ENCODE results near the gene TBX1.

DNA sequence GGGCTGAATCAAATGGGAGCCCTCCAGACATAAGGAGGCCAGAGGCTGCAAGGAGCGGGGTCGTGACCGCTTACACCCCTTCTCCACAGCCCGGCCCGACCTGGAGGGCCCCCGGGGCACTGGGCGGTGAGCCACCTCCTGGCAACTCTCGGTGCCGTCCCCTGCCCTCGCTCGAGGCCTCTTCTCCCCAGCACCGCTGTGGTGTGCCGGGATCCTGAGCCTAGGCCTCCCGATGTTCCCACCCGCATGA is 37.7 kb upstream of the TBX1 start:
- TF ChIP-seq, protein P1, sequence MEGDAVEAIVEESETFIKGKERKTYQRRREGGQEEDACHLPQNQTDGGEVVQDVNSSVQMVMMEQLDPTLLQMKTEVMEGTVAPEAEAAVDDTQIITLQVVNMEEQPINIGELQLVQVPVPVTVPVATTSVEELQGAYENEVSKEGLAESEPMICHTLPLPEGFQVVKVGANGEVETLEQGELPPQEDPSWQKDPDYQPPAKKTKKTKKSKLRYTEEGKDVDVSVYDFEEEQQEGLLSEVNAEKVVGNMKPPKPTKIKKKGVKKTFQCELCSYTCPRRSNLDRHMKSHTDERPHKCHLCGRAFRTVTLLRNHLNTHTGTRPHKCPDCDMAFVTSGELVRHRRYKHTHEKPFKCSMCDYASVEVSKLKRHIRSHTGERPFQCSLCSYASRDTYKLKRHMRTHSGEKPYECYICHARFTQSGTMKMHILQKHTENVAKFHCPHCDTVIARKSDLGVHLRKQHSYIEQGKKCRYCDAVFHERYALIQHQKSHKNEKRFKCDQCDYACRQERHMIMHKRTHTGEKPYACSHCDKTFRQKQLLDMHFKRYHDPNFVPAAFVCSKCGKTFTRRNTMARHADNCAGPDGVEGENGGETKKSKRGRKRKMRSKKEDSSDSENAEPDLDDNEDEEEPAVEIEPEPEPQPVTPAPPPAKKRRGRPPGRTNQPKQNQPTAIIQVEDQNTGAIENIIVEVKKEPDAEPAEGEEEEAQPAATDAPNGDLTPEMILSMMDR (IDR thresholded peaks at IDR 0.05; ENCODE audit: insufficient read depth, low read length), result no peak
- TF ChIP-seq POLR2AphosphoS5 (IDR thresholded peaks at IDR 0.05; ENCODE audit: low read depth), result no peak

All from HL-60 (cell line).